HUDEP-2 (cell line): Measurements from ENCODE around the gene GPC5.
"Not testable (repeated sequence)": the region's sequence is repeated elsewhere in the genome, so short reads cannot be mapped to it uniquely, and the experiment has no call there.

Experiments used
- DNase-seq, 76 experiments: peaks; one replicate each; lab custom pipeline; 2025; ENCODE audit not compliant: unreplicated experiment in 76 of 76; lab: John Stamatoyannopoulos, UW

GPC5 gene

GRCh38 chr13:92487238-92487637 is 1088.8 kb downstream of the GPC5 start:
- DNase-seq = no peak

DNA sequence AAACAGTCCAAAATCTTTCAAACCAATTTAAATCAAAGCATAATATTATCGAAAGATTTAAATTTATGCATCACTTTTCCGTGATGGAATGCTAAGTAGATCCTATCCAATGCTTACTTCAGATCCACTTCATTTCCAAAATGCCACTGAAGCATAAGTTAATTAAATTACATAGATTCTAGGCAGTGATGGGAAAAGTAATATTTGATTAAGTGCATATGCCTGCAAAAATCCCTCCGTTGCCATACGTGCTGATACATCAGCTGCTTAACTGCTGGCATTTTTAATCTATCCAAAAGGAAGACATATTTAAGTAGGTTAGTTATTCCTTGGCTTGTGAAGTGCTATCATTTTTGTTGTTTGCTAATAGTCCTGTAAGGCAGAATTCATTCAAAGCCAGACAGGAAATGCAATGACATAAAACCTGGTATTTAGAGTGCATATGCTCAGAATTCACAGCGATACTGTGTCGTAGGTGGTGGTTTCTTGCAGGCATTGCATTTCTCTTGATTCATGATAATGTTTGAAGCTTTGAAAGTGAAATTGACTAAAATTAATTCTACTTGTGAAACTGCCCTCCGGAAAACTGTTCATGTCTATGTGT is 1089.9 kb downstream of the GPC5 start:
- DNase-seq = no peak

GRCh38 chr13:92491839-92492238 is 1093.4 kb downstream of the GPC5 start:
- no peak for DNase-seq

DNA sequence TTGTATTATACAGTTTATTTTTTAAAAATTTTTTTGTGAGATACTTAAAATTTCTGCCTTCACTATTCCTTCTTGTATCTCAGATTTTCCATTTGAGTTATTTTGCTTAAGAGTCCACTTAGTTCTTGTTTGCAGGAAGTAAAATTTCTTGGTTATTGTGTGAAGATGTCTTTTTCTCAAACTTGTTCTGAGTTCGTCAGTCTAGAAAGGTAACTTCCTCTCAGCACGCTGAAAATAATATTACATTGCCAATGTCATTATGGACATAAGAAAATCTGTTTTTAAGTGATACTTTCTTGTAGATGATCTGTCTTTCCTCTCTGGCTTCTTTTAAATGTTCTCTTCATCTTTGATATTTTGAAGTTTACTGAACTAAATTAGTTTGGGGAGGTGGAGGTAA is 1096.5 kb downstream of the GPC5 start:
- no peak for DNase-seq

- no peak for DNase-seq
Measured at GRCh38 chr13:92500192-92500591, 1101.8 kb downstream of the GPC5 start.

DNA sequence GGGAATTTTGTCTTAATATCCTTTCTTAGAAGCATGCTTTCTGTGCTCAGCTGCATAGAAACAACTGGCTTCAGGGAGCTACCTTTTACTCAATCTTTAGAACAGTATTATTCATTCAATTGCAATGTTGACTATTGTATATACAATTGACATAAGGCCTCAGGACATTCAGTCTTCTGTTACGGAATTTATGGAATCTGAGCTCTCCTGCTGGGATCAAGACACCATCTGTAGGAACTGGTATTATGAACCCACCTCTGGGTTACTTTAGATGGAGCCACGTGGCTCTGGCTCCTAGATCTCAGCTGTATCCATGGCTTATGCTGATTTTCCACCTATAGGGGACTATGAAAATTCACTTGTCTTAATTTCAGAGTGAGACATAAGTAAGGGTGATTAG is 1112.0 kb downstream of the GPC5 start:
- DNase-seq = no peak

- no peak for DNase-seq
Measured at GRCh38 chr13:92512852-92513251, 1114.4 kb downstream of the GPC5 start.

- DNase-seq = no peak
Measured at GRCh38 chr13:92513672-92514071, 1115.3 kb downstream of the GPC5 start.

- no peak for DNase-seq
Measured at GRCh38 chr13:92514420-92515125, 1116.2 kb downstream of the GPC5 start.

DNA sequence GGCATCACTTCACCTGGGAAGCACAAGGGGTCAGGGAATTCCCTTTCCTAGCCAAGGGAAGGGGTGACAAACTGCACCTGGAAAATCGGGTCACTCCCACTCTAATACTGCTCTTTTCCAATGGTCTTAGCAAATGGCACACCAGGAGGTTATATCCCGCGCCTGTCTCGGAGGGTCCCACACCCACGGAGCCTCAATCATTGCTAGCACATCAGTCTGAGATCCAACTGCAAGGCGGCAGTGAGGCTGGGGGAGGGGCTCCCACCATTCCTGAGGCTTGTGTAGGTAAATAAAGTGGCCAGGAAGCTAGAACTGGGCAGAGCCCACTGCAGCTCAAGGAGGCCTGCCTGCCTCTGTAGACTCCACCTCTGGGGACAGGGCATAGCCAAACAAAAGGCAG is 1118.5 kb downstream of the GPC5 start:
- DNase-seq = not testable (repeated sequence)

DNA sequence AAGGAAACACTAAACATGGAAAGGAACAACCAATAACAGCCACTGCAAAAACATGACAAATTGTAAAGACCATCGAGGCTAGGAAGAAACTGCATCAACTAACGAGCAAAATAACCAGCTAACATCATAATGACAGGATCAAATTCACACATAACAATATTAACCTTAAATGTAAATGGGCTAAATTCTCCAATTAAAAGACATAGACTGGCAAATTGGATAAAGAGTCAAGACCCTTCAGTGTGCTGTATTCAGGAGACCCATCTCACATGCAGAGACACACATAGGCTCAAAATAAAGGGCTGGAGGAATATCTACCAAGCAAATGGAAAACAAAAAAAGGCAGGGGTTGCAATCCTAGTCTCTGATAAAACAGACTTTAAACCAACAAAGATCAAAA is 1120.2 kb downstream of the GPC5 start:
- DNase-seq = not testable (repeated sequence)

DNA sequence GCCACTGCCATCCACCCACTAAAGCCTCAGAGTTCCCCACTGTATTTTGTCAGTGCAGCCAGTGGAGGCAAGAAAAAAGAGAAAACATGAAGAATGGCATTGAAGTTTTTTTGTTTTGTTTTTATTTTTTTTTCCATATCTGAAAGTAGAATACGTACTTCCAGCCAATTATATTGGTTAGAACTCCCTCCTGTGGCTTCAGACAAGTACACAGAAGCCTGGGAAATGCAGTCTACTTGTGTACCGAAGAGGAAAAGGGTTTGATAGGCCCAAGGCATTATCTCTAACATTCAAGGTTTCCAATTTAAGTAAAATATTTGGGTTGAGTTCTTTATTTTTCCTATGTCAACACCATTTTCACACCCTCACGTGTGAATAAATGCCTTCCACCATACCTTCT is 1131.9 kb downstream of the GPC5 start:
- no peak for DNase-seq

DNA sequence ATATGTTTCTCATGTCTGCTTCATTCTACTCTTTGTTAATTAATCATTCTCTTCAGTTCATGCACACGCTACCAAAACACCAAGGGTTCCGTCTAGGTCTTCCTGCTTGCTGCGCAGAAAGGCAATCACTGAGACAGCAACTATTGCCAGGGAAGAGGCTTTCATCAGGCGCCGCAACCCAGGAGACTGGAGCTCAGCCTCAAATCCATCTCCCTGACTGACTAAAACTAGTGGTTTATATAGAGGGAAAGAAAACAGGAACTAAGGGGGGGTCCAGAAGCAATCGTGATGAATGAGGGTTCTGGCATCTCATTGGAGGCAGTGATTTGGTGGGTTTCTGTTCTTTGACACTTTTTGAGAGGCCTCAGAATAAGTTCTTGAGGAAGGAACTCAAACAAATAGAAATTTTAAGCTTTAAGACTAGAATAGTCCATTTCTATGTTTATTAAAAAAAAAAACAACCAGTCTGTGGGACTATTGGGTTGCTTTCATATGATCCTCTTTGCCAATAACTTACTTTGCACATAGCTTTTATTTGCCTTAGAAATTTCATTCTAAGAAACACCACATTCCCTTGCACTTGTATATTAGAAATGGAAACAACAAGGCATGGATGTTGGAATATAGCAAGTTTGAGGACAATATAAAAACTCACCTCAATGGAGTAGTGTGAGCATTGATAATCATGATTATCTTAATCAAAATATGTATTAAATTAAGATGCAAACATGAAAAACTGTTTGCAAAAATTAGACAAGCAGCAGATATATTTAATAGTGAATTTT is 1137.0 kb downstream of the GPC5 start:
- DNase-seq = no peak

DNA sequence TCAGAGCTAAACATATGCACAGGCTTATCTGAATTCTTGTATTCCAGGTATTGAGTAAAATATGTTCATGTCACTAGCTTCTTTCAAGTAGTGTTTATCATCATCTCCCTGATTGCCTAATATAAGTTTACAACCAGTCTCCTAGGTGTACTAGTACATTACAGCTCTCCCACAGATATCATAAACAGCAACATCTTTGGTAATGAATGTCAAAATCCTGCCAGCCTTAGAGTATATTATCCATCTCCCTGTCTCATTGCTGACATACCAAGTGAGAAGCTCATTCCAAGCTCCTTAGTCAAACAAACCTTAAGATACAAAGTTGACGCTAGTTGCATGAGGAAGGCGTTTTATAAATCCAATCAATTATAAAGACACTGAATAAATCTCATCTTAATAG is 1139.0 kb downstream of the GPC5 start:
- no peak for DNase-seq

DNA sequence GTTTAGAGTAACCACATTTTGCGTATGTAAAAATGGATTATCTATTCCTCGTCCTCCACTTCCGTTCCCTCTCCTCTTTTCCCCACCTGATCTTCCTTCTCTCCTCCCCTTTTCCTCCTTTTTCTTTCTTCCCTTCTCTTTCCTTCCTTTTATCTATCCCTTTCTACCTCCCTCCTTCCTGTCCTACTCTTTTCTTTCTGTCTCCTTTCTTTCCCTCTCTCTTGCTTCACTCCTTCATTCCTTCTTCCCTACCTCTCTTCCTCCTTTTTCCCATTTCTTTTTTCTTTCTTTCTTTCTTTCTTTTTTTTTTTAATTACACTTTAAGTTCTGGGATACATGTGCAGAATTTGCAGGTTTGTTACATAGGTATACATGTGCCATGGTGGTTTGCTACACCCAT is 1139.7 kb downstream of the GPC5 start:
- DNase-seq = no peak

- DNase-seq = not testable (repeated sequence)
Measured at GRCh38 chr13:92539148-92539547, 1140.7 kb downstream of the GPC5 start.

DNA sequence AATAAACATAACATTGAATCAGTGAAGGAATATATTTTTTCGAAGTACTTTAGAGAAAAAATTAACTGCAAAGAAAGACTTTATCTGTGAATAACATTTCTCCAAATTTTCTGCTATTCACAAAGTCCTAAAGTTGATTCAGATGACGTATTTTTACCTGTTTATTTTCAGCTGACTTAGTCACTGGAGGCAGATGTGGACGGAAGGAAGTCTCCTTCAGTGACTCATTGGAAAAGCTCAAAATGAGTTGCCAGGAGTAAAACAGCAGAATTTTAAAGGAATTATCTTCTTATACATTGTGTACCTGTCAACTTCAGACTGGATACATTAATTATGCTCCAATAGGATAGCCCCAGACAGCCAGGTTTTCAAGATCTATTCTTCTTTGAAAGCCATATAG is 1148.8 kb downstream of the GPC5 start:
- no peak for DNase-seq

- no peak for DNase-seq
Measured at GRCh38 chr13:92549276-92549675, 1150.9 kb downstream of the GPC5 start.

DNA sequence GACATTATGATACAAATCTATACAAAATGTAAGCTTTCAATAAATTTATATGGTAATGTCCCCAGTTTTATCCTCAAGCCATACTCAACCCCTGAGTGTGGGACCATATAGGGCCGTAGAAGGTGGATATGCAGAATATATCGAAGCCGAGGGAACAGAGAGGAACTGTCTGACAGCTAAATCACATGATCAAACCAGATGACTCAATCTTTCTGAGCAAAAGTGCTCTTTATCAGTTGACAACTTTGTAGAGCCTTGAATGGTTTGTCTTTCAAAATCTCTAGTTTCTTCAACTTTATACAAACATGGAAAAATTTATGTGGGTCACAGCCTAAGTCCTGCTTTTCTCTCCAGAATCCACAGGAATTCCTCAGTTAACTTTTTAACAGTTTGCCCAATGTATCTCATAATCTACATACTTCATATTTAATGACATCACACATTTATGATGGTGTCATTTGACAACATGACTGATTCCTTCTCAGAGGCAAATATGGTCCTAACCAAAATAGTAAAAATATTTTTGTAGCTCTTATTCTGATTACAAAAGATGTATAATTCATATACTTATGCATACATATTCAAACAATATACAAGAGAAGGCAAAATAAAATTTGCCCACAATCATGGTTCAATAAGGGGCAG is 1155.2 kb downstream of the GPC5 start:
- no peak for DNase-seq

DNA sequence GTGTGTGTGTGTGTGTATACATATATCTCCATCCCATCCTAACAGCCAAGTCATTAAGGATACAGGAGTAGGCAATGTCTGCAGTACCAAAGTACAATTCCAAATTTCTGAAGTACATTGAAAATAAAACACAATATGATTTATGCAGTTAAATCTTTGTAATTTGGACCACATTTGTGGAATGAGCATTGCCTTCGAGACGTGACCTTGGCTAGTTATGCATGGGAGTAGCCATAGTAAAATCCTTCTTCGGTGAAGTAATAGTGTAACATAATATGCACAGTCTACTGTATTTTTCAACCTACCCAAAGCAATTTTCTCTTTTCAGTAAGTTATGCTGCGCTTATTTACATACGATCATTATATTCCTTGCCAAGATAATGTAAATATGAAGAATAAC is 1162.5 kb downstream of the GPC5 start:
- DNase-seq = no peak

- DNase-seq = no peak
Measured at GRCh38 chr13:92564942-92565341, 1166.5 kb downstream of the GPC5 start.
